ENCODE measurements around the gene SDCBP2.

Gene SDCBP2

DNA sequence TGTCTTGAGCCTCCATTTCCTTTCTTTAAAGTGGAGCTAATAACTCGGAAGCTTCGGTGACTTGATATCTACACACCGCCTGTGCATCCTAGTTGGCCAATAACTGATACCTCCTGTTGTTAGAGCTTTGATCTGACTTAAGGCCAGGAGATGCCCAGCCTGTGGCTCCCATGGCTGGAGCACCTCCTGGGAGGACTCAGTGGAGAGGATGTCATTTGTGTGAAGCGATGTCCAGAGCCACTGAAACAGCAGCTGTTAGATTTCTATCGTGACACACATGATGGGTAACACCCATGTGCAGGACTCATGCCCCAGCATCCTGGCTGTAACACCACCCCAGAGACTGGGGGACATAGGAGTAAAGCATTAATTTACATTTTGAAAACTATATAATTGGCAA lies 30.8 kb downstream of the SDCBP2 start:
- TF ChIP-seq, protein P1, sequence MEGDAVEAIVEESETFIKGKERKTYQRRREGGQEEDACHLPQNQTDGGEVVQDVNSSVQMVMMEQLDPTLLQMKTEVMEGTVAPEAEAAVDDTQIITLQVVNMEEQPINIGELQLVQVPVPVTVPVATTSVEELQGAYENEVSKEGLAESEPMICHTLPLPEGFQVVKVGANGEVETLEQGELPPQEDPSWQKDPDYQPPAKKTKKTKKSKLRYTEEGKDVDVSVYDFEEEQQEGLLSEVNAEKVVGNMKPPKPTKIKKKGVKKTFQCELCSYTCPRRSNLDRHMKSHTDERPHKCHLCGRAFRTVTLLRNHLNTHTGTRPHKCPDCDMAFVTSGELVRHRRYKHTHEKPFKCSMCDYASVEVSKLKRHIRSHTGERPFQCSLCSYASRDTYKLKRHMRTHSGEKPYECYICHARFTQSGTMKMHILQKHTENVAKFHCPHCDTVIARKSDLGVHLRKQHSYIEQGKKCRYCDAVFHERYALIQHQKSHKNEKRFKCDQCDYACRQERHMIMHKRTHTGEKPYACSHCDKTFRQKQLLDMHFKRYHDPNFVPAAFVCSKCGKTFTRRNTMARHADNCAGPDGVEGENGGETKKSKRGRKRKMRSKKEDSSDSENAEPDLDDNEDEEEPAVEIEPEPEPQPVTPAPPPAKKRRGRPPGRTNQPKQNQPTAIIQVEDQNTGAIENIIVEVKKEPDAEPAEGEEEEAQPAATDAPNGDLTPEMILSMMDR (IDR thresholded peaks at IDR 0.05; ENCODE audit: control insufficient read depth, insufficient read depth, low read depth, low read length, missing control alignments): no peak
- no peak overlapping the region for H3K4me3 ChIP-seq (ENCODE audit: control insufficient read depth, low read depth, low read length)
- no peak for DNase-seq (ENCODE audit: low read depth)

DNA sequence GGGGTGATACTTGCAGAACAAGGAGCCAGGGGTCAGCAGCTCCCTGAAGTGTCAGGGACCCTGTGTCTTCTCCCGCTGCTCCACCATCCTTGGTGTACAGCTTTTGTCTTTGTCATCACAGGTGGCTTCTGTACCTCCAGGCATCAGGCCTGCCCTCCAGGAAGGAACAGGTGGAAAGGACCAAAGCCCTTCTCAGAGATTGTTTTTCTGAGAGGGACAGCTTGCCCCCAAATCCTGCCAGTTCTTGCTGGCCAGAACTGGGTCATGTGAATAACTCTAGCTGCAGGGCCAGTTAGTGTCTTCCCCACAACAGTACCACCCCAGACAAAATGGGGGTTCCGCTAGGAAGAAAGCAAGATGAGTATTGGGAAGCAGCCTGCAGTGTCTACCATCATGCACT lies 31.5 kb downstream of the SDCBP2 start:
- no peak for DNase-seq (ENCODE audit: low read depth)

DNA sequence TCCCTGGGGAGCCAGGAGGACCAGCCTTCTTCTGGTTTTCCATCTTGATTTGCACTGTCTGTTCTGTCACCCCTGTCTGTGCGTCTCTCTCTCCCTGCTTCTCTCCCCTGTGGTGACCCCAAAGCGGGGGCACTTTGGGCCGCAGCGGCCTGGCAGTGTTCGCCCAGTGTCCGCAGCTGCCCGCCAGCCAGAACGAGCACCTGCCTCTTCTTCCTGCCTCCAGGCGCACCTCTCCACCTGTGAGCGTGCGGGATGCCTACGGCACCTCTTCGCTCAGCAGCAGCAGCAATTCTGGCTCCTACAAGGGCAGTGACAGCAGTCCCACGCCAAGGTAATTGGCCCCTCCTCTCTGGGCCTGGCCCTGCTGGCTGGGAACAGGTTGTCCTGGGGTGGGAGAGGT lies 32.0 kb downstream of the SDCBP2 start:
- no peak for DNase-seq (ENCODE audit: low read depth)
- no peak overlapping the region for H3K4me3 ChIP-seq (ENCODE audit: control insufficient read depth, low read depth, low read length)
- TF ChIP-seq, protein P1 (IDR thresholded peaks at IDR 0.05; ENCODE audit: control insufficient read depth, insufficient read depth, low read depth, low read length, missing control alignments): no peak

More for the DNA sequence above, 31.5 kb downstream of the SDCBP2 start:
- H3K4me3 ChIP-seq (ENCODE audit: control insufficient read depth, low read depth, low read length): no peak overlapping the region
- TF ChIP-seq, protein P1 (IDR thresholded peaks at IDR 0.05; ENCODE audit: control insufficient read depth, insufficient read depth, low read depth, low read length, missing control alignments): no peak

DNA sequence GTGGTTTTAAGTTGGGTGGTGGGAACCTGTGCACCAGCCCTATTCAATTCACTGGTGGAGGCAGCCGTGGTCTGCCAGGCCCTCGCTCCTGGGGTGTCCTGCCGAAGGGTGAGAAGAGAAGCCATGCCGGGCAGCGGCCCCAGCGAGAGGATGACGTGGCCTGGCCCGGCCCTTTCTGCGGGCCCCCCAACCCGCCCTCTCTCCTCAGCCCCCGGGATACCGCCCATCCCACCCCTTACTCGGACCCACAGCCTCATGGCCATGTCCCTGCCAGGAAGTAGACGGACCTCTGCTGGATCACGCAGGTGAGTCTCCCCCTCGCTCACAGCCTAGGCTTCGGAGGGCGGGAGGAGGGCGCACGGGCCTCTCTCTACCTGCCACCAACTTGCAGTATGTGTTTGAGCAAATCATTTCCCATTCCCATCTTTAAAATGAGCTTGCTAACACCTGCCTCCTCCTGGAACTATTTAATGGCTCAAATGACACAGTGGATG lies 32.8 kb downstream of the SDCBP2 start:
- TF ChIP-seq, protein P1 (IDR thresholded peaks at IDR 0.05; ENCODE audit: control insufficient read depth, insufficient read depth, low read depth, low read length, missing control alignments): no peak
- no peak overlapping the region for H3K4me3 ChIP-seq (ENCODE audit: control insufficient read depth, low read depth, low read length)
- DNase-seq (ENCODE audit: low read depth): no peak

DNA sequence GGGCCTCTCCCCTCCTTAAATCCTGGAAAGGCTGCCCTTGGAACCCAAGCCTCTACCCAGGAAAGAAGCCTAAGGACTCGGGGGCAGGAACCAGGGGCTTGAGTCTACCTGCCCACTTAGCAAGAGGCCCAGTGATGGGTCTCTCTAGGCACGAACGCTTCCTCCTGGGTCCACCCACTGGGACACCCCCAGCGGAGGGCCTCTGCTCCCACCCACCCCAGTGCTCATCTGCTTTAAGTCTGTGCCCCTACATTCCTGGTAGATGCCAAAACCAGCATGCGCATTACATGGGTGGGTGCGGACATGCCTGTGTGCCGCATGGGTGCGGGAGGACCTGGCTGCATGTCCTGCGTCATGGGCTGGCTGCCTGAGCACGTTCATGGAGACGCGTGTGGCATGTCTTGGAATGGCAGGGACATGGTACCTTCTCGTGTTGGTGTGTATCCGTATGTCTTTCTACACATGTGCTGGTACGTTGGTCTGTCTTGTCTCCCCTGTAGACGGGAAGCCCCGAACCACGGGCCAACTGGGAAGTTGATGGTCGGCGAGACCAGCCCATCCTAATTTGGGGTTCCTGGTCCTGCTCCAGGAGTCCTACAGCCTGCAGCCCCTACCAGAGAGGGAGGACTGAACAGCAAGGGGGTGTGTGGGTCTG lies 33.5 kb downstream of the SDCBP2 start:
- DNase-seq (ENCODE audit: low read depth): no peak
- H3K4me3 ChIP-seq (ENCODE audit: control insufficient read depth, low read depth, low read length): no peak overlapping the region
- TF ChIP-seq, protein P1 (IDR thresholded peaks at IDR 0.05; ENCODE audit: control insufficient read depth, insufficient read depth, low read depth, low read length, missing control alignments): no peak

DNA sequence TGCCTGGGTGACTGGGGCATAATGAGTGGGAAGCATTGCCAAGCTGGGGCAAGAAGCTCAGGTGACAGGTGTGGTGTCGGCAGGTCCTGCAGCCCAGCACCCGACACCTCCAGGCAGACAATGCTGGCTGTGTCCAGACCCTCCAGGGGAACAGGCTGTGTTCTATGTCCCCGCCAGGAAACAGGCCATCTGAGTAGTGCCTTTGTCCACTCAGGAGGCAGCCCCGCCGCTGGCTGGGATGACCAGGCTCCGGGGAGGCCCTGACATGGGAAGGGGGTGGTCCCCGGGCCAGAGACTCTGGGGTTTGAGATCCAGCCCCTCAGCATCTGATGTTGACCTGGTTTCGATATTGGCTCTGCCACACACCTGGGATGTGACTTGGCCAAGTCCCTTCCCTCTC lies 34.4 kb downstream of the SDCBP2 start:
- TF ChIP-seq, protein P1 (IDR thresholded peaks at IDR 0.05; ENCODE audit: control insufficient read depth, insufficient read depth, low read depth, low read length, missing control alignments): no peak
- DNase-seq (ENCODE audit: low read depth): no peak

More for the DNA sequence above, 34.4 kb downstream of the SDCBP2 start:
- H3K4me3 ChIP-seq (ENCODE audit: control insufficient read depth, low read depth, low read length): no peak overlapping the region
